ENCODE measurements around the gene TAL1. TPM values are rescaled to one million over a fixed set of nuclear protein-coding genes. Genes with fewer than 3 reads are reported as not detected.

Gene TAL1
- total and polyA plus RNA-seq, 2 experiments from 2014 or later, result not detected

GRCh38 chr1:47222476-47222875 lies 9.5 kb downstream of the TAL1 start (continued):
- TF ChIP-seq ZNF462 (CRISPR knock-in tag; IDR thresholded peaks at IDR 0.05) (no peak), EZH2 (IDR thresholded peaks at IDR 0.05; ENCODE audit: low read depth, unreplicated experiment) (no peak), NANOG (IDR thresholded peaks at IDR 0.05; ENCODE audit: borderline replicate concordance) (no peak), EZH2phosphoT487 (IDR thresholded peaks at IDR 0.05; ENCODE audit: unreplicated experiment) (no peak), ZNF114 (CRISPR knock-in tag; IDR thresholded peaks at IDR 0.05) (no peak), JUNB (IDR thresholded peaks at IDR 0.05; ENCODE audit: unreplicated experiment) (no peak), STAT1 (IDR thresholded peaks at IDR 0.05; ENCODE audit: unreplicated experiment) (no peak)
- TF ChIP-seq, protein P1, sequence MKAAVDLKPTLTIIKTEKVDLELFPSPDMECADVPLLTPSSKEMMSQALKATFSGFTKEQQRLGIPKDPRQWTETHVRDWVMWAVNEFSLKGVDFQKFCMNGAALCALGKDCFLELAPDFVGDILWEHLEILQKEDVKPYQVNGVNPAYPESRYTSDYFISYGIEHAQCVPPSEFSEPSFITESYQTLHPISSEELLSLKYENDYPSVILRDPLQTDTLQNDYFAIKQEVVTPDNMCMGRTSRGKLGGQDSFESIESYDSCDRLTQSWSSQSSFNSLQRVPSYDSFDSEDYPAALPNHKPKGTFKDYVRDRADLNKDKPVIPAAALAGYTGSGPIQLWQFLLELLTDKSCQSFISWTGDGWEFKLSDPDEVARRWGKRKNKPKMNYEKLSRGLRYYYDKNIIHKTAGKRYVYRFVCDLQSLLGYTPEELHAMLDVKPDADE (IDR thresholded peaks at IDR 0.05), result no peak

DNA sequence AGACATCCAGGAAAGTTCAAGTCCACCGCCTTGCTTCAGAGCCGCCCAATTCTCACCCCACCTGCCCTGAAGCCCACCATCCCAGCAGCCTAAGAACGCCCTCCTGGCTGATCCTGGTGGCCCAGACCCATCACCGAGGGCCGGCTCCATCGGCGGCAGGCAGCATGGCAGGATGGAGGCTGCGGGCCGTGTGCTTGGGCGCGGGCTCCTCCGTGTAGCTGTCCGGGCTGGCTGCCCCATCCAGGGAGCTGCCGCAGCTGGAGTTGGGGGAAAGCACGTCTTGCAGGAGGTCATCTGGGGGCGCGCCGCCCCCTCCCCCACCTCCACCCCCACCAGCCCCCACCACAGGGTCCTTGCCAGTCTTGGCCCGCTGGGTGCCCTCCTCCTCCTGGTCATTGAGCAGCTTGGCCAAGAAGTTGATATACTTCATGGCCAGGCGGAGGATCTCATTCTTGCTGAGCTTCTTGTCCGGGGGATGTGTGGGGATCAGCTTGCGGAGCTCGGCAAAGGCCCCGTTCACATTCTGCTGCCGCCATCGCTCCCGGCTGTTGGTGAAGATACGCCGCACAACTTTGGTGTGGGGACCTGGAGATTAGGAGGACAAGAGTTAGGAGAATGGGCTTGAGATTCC lies 12.3 kb downstream of the TAL1 start:
- ATAC-seq, result no peak
- Mint-ChIP-seq H3K27ac (no peak overlapping the region), H3K27me3 (ENCODE audit: insufficient read depth, low read depth, poor library complexity) (peaks cover 10% of the 10 kb centered on the region), H3K4me1 (no peaks in the 10 kb centered on the region), H3K36me3 (ENCODE audit: low read depth) (no peaks in the 10 kb centered on the region), H3K4me3 (no peak overlapping the region), H3K9me3 (no peaks in the 10 kb centered on the region)
- DNase-seq (ENCODE audit: low spot score), result no peak
- Histone ChIP-seq H3K4me3 (no peak overlapping the region), H3K79me2 (replicated peaks; ENCODE audit: insufficient read depth) (no peaks in the 10 kb centered on the region), H3K4me1 (ENCODE audit: insufficient read depth) (peaks cover 11% of the 10 kb centered on the region), H3K27me3 (ENCODE audit: insufficient read depth) (peaks cover 73% of the 10 kb centered on the region), H3K27ac (ENCODE audit: low read depth) (no peak overlapping the region), H3K4me2 (no peak overlapping the region), H4K20me1 (replicated peaks; ENCODE audit: insufficient read depth) (no peaks in the 10 kb centered on the region; the same call in 1 of the 2 replicates), H3F3A (replicated peaks; ENCODE audit: low read depth) (no peaks in the 10 kb centered on the region), H2AFZ (no peak overlapping the region), H3K9me2 (ENCODE audit: insufficient read depth) (no peaks in the 10 kb centered on the region), H3K36me3 (ENCODE audit: insufficient read depth) (no peaks in the 10 kb centered on the region)
- no peak for TF ChIP-seq ZNF331 (CRISPR knock-in tag; IDR thresholded peaks at IDR 0.05; ENCODE audit: low read depth)
- TF ChIP-seq EZH2phosphoT487 (IDR thresholded peaks at IDR 0.05; ENCODE audit: unreplicated experiment), result no peak
- no peak for TF ChIP-seq ZNF462 (CRISPR knock-in tag; IDR thresholded peaks at IDR 0.05)
